Measurements from ENCODE around the gene FECH.
"Not testable (repeated sequence)": the region's sequence is repeated elsewhere in the genome, so short reads cannot be mapped to it uniquely, and the experiment has no call there.

The FECH gene

DNA sequence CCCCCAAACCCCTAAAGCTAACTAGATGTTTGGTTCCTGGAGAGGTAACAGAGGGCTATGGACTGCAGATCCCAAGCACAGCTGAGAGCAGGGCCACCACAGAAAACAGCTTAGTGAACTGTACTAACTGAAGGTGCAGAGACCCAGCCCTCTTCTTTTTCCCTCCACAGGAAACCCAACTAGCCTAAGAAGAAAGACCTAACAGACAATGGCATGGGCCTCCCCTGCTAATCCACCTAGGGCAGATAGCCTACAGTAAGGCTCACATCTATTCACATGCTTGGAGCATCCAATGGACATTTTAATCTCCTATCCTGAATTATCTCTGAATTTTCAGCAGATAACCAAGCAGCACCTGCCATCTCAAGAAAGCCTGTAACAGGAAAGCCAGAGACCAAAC lies 8.8 kb upstream of the FECH start:
- H3K4me3 ChIP-seq (ENCODE audit: low read depth, low read length) = no peak overlapping the region
- DNase-seq (ENCODE audit: low read depth) = no peak

DNA sequence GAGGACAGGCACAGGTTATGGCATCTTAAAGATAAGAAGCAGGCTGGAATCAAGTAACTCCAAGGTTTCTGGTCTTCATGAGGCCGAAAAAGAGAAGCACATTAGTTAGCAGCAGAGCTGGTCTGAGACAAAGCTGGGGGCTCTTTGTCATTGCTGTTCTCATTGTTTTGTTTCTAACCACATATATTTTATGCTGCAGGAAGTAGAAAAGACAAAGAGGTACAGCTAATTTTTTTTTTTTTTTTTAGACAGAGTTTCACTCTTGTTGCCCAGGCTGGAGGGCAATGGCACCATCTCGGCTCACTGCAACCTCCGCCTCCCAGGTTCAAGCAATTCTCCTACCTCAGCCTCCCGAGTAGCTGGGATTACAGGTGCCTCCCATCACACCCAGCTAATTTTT lies 6.2 kb upstream of the FECH start:
- not testable (repeated sequence) for DNase-seq (ENCODE audit: low read depth); H3K4me3 ChIP-seq (ENCODE audit: low read depth, low read length)

More for the DNA sequence above, 8.8 kb upstream of the FECH start:
- no peak for TF ChIP-seq CTCF (IDR thresholded peaks at IDR 0.05; ENCODE audit: insufficient read depth, low read depth, low read length, missing control alignments)

DNA sequence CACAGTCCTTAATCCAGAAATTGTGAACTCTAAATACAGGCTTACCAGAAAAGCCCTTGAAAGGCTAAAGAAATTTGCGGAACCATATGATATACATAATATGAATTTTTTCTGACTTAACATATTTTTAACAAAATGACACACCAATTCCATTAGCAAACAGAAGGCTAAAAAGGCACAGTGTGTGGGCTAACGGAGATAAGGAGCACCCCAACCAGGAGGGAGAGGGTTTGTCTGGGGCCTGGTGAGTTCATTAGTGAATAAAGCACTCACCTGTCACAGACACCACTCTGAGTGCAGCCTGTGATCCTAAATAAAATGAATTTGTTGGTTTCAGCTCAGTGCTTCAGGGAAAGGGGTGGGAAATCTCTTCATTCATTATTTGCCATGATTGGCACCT lies 2.7 kb upstream of the FECH start:
- no peak for TF ChIP-seq CTCF (IDR thresholded peaks at IDR 0.05; ENCODE audit: insufficient read depth, low read depth, low read length, missing control alignments)
- DNase-seq (ENCODE audit: low read depth) = no peak

GRCh38 chr18:57587098-57587661 lies 678 bp upstream of the FECH start:
- no peak for DNase-seq (ENCODE audit: low read depth)
- peak overlapping the region; percentile 49 for H3K4me3 ChIP-seq (ENCODE audit: low read depth, low read length)
- no peak for TF ChIP-seq CTCF (IDR thresholded peaks at IDR 0.05; ENCODE audit: insufficient read depth, low read depth, low read length, missing control alignments)

More for the DNA sequence above, 2.7 kb upstream of the FECH start:
- no peak overlapping the region for H3K4me3 ChIP-seq (ENCODE audit: low read depth, low read length)

DNA sequence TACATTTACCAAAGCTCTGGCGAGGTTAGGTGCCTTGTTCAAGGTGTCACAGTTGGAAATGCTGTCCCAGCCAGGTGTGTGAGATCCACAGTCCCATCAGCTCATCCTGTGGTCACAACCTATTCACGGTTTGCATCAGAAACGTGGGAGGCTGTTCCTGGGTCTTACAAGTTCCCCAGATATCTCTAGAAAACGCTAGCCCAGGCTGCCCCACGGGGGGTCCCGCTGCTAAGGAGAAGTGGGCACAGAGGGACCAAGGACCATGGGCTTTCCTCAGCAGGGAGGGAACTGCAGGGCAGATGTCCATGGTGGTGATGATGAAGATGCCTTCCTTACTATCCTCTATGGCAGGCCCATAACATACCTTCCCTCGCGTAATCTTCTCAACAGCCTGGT lies 649 bp downstream of the FECH start:
- H3K4me3 ChIP-seq (ENCODE audit: low read depth, low read length) = peak overlapping the region; percentile 49
- DNase-seq (ENCODE audit: low read depth) = peak; percentile 20
- no peak for TF ChIP-seq CTCF (IDR thresholded peaks at IDR 0.05; ENCODE audit: insufficient read depth, low read depth, low read length, missing control alignments)

GRCh38 chr18:57585421-57585820 lies 1.1 kb downstream of the FECH start:
- peak overlapping the region; percentile 49 for H3K4me3 ChIP-seq (ENCODE audit: low read depth, low read length)
- TF ChIP-seq CTCF (IDR thresholded peaks at IDR 0.05; ENCODE audit: insufficient read depth, low read depth, low read length, missing control alignments) = no peak
- no peak for DNase-seq (ENCODE audit: low read depth)

GRCh38 chr18:57584444-57584843 lies 2.1 kb downstream of the FECH start:
- DNase-seq (ENCODE audit: low read depth) = no peak
- H3K4me3 ChIP-seq (ENCODE audit: low read depth, low read length) = no peak overlapping the region
- no peak for TF ChIP-seq CTCF (IDR thresholded peaks at IDR 0.05; ENCODE audit: insufficient read depth, low read depth, low read length, missing control alignments)

All from GM12865 (cell line).